HG03159 (cell line): ENCODE results near the gene IFT88.
"Not testable (repeated sequence)": the region's sequence is repeated elsewhere in the genome, so short reads cannot be mapped to it uniquely, and the experiment has no call there.

Experiments used
- ATAC-seq: cut with Tn5 transposase; IDR thresholded peaks from one replicate; pipeline ENCODE4 v1.9.1; 2021; ENCODE audit warnings: mild to moderate bottlenecking, moderate library complexity; ENCODE audit not compliant: unreplicated experiment

The IFT88 gene

GRCh38 chr13:20623000-20623399 is 56.0 kb downstream of the IFT88 start:
- no peak for ATAC-seq

GRCh38 chr13:20624213-20624612 is 57.3 kb downstream of the IFT88 start:
- ATAC-seq, result no peak

- ATAC-seq, result no peak
These were observed 66.8 kb downstream of the IFT88 start for GRCh38 chr13:20633802-20634201.

GRCh38 chr13:20636079-20636478 is 69.1 kb downstream of the IFT88 start:
- ATAC-seq, result no peak

- ATAC-seq, result no peak
These were observed 70.9 kb downstream of the IFT88 start for GRCh38 chr13:20637811-20638210.

- ATAC-seq, result no peak
These were observed 80.8 kb downstream of the IFT88 start for GRCh38 chr13:20647758-20648157.

- ATAC-seq, result no peak
These were observed 86.0 kb downstream of the IFT88 start for GRCh38 chr13:20652946-20653345.

- no peak for ATAC-seq
These were observed 87.2 kb downstream of the IFT88 start for GRCh38 chr13:20654156-20654555.

- no peak for ATAC-seq
These were observed 91.6 kb downstream of the IFT88 start for GRCh38 chr13:20658451-20659040.

GRCh38 chr13:20664351-20664750 is 97.4 kb downstream of the IFT88 start:
- ATAC-seq, result no peak

- ATAC-seq, result no peak
These were observed 100.0 kb downstream of the IFT88 start for GRCh38 chr13:20666948-20667347.

GRCh38 chr13:20667857-20668437 is 101.0 kb downstream of the IFT88 start:
- ATAC-seq, result no peak

GRCh38 chr13:20669162-20669561 is 102.2 kb downstream of the IFT88 start:
- no peak for ATAC-seq

GRCh38 chr13:20671789-20672188 is 104.8 kb downstream of the IFT88 start:
- no peak for ATAC-seq

- ATAC-seq, result no peak
These were observed 105.8 kb downstream of the IFT88 start for GRCh38 chr13:20672772-20673171.

- ATAC-seq, result no peak
These were observed 106.8 kb downstream of the IFT88 start for GRCh38 chr13:20673715-20674114.

- no peak for ATAC-seq
These were observed 109.3 kb downstream of the IFT88 start for GRCh38 chr13:20676213-20676612.

GRCh38 chr13:20678606-20679005 is 111.6 kb downstream of the IFT88 start:
- ATAC-seq, result not testable (repeated sequence)

- ATAC-seq, result no peak
These were observed 112.9 kb downstream of the IFT88 start for GRCh38 chr13:20679879-20680278.

GRCh38 chr13:20680416-20681080 is 113.6 kb downstream of the IFT88 start:
- ATAC-seq, result no peak

GRCh38 chr13:20681481-20681880 is 114.5 kb downstream of the IFT88 start:
- not testable (repeated sequence) for ATAC-seq

- ATAC-seq, result no peak
These were observed 115.1 kb downstream of the IFT88 start for GRCh38 chr13:20682061-20682460.
